Mucosa of rectum (tissue), 2 donors: ENCODE results near the gene AR.
"Not testable (repeated sequence)": the region's sequence is repeated elsewhere in the genome, so short reads cannot be mapped to it uniquely, and the experiment has no call there.

Source experiments
- H3K27ac ChIP-seq, 2 donors: one replicate each; pipeline ENCODE4 v1.7.0; 2013; ENCODE audit warnings: inconsistent platforms in 2 of 2, low read depth in 2 of 2, low read length in 2 of 2
- H3K27me3 ChIP-seq, 2 donors: one replicate each; pipeline ENCODE4 v1.7.0; 2013; ENCODE audit warnings: low read length in 2 of 2; ENCODE audit not compliant: control insufficient read depth in 2 of 2, insufficient read depth in 2 of 2
- H3K36me3 ChIP-seq, 2 donors: one replicate each; pipeline ENCODE4 v1.7.0; 2013; ENCODE audit warnings: low read length in 2 of 2; ENCODE audit not compliant: control insufficient read depth in 2 of 2, insufficient read depth in 2 of 2
- H3K4me1 ChIP-seq, 2 donors: one replicate each; pipeline ENCODE4 v1.7.0; 2013; ENCODE audit warnings: low read length in 2 of 2, mild to moderate bottlenecking in 1 of 2; ENCODE audit not compliant: control insufficient read depth in 2 of 2, insufficient read depth in 2 of 2
- H3K4me3 ChIP-seq, 2 donors: one replicate each; pipeline ENCODE4 v1.7.0; 2013; ENCODE audit warnings: low read length in 2 of 2
- H3K9ac ChIP-seq, 2 donors: one replicate each; pipeline ENCODE4 v1.7.0; 2013; ENCODE audit warnings: low read length in 2 of 2, low read depth in 1 of 2, mild to moderate bottlenecking in 1 of 2
- H3K9me3 ChIP-seq, 2 donors: one replicate each; pipeline ENCODE4 v1.7.0; 2013; ENCODE audit warnings: low read length in 2 of 2; ENCODE audit not compliant: control insufficient read depth in 2 of 2
- donor health status: healthy.
- donor health status: Normal muscosa, but diverticular disease.

AR gene

GRCh38 chrX:67624325-67624724 lies 80.5 kb downstream of the AR start:
- Histone ChIP-seq H3K4me1 (no peaks in the 10 kb centered on the region), H3K9me3 (no peaks in the 10 kb centered on the region), H3K36me3 (no peaks in the 10 kb centered on the region), H3K4me3 (no peak overlapping the region), H3K27me3 (no peaks in the 10 kb centered on the region), H3K27ac (no peak overlapping the region), H3K9ac (no peak overlapping the region)

GRCh38 chrX:67635424-67635823 lies 91.6 kb downstream of the AR start:
- no peak overlapping the region for H3K9ac ChIP-seq
- H3K36me3 ChIP-seq: no peaks in the 10 kb centered on the region
- no peaks in the 10 kb centered on the region for H3K4me1 ChIP-seq
- no peaks in the 10 kb centered on the region for H3K9me3 ChIP-seq
- no peak overlapping the region for H3K4me3 ChIP-seq
- H3K27me3 ChIP-seq: no peaks in the 10 kb centered on the region
- no peak overlapping the region for H3K27ac ChIP-seq

- Histone ChIP-seq H3K27ac (no peak overlapping the region), H3K36me3 (no peaks in the 10 kb centered on the region), H3K4me1 (no peaks in the 10 kb centered on the region), H3K4me3 (no peak overlapping the region), H3K9me3 (no peaks in the 10 kb centered on the region), H3K9ac (no peak overlapping the region), H3K27me3 (no peaks in the 10 kb centered on the region)
These were observed 92.7 kb downstream of the AR start for GRCh38 chrX:67636532-67636931.

- H3K9ac ChIP-seq, H3K9me3 ChIP-seq, H3K27ac ChIP-seq, H3K27me3 ChIP-seq, H3K4me3 ChIP-seq, H3K4me1 ChIP-seq, H3K36me3 ChIP-seq: not testable (repeated sequence)
These were observed 93.5 kb downstream of the AR start for GRCh38 chrX:67637293-67637692.

- H3K27ac ChIP-seq: no peak overlapping the region
These were observed 104.5 kb downstream of the AR start for GRCh38 chrX:67648361-67648760.

GRCh38 chrX:67651437-67652142 lies 107.8 kb downstream of the AR start:
- Histone ChIP-seq H3K36me3 (no peaks in the 10 kb centered on the region), H3K9me3 (no peaks in the 10 kb centered on the region), H3K27ac (no peak overlapping the region), H3K4me1 (no peaks in the 10 kb centered on the region), H3K4me3 (no peak overlapping the region), H3K9ac (no peak overlapping the region), H3K27me3 (no peaks in the 10 kb centered on the region)

More at GRCh38 chrX:67648361-67648760, 104.5 kb downstream of the AR start:
- no peak overlapping the region for H3K9ac ChIP-seq
- H3K27me3 ChIP-seq: no peaks in the 10 kb centered on the region
- no peaks in the 10 kb centered on the region for H3K4me1 ChIP-seq
- H3K4me3 ChIP-seq: no peak overlapping the region
- H3K9me3 ChIP-seq: no peaks in the 10 kb centered on the region
- no peaks in the 10 kb centered on the region for H3K36me3 ChIP-seq

- Histone ChIP-seq H3K36me3 (no peaks in the 10 kb centered on the region), H3K4me3 (no peak overlapping the region), H3K27ac (no peak overlapping the region), H3K9ac (no peak overlapping the region), H3K27me3 (no peaks in the 10 kb centered on the region), H3K9me3 (no peaks in the 10 kb centered on the region), H3K4me1 (no peaks in the 10 kb centered on the region)
These were observed 108.7 kb downstream of the AR start for GRCh38 chrX:67652543-67652942.

- Histone ChIP-seq H3K27ac (no peak overlapping the region), H3K36me3 (no peaks in the 10 kb centered on the region), H3K27me3 (no peaks in the 10 kb centered on the region), H3K9ac (no peak overlapping the region), H3K4me1 (no peaks in the 10 kb centered on the region), H3K4me3 (no peak overlapping the region), H3K9me3 (no peaks in the 10 kb centered on the region)
These were observed 110.5 kb downstream of the AR start for GRCh38 chrX:67654301-67654700.

GRCh38 chrX:67665583-67665982 lies 121.8 kb downstream of the AR start:
- H3K27me3 ChIP-seq: no peaks in the 10 kb centered on the region
- no peak overlapping the region for H3K9ac ChIP-seq
- no peak overlapping the region for H3K4me3 ChIP-seq
- H3K27ac ChIP-seq: no peak overlapping the region
- H3K9me3 ChIP-seq: no peaks in the 10 kb centered on the region
- H3K36me3 ChIP-seq: no peaks in the 10 kb centered on the region
- H3K4me1 ChIP-seq: no peaks in the 10 kb centered on the region

- H3K27me3 ChIP-seq, H3K4me1 ChIP-seq: not testable (repeated sequence)
These were observed 126.9 kb downstream of the AR start for GRCh38 chrX:67670717-67671116.

More at GRCh38 chrX:67670717-67671116, 126.9 kb downstream of the AR start:
- not testable (repeated sequence) for H3K9me3 ChIP-seq, H3K9ac ChIP-seq, H3K36me3 ChIP-seq, H3K27ac ChIP-seq, H3K4me3 ChIP-seq
